NB4 (cell line): ENCODE measurements around the gene CORO6.

Experiments used
- DNase-seq: peaks from one replicate; pipeline ENCODE4 v3.0.0; 2010; ENCODE audit warnings: low read depth
- H3K4me3 ChIP-seq: one replicate; pipeline ENCODE4 v1.5.1; 2011; ENCODE audit warnings: mild to moderate bottlenecking, low read depth, low read length, moderate library complexity
- CTCF ChIP-seq: IDR thresholded peaks from one replicate; pipeline ENCODE4 v1.5.1; 2012; ENCODE audit warnings: low read depth, low read length
- MAX ChIP-seq: IDR thresholded peaks from 2 replicates; pipeline ENCODE4 v1.6.1; 2011; ENCODE audit warnings: low read depth, low read length
- MYC ChIP-seq: IDR thresholded peaks from 2 replicates; pipeline ENCODE4 v1.6.1; 2011; ENCODE audit warnings: low read depth, low read length
- POLR2A ChIP-seq: IDR thresholded peaks from 2 replicates; pipeline ENCODE4 v1.6.1; 2011; ENCODE audit warnings: mild to moderate bottlenecking; ENCODE audit not compliant: insufficient read length; ENCODE audit errors: extremely low read depth

The CORO6 gene

GRCh38 chr17:29608986-29609385 is 13.7 kb downstream of the CORO6 start:
- no peak for DNase-seq
- no peak overlapping the region for H3K4me3 ChIP-seq
- no peak for TF ChIP-seq CTCF
- no peak for TF ChIP-seq MYC
- TF ChIP-seq POLR2A = no peak

GRCh38 chr17:29607557-29608195 is 15.0 kb downstream of the CORO6 start:
- no peak for DNase-seq
- no peak overlapping the region for H3K4me3 ChIP-seq
- TF ChIP-seq POLR2A = no peak
- TF ChIP-seq MYC = no peak
- no peak for TF ChIP-seq MAX
- no peak for TF ChIP-seq CTCF

- DNase-seq = no peak
- TF ChIP-seq MYC (no peak), POLR2A (no peak), MAX (no peak), CTCF (no peak)
- H3K4me3 ChIP-seq = no peak overlapping the region
Measured at GRCh38 chr17:29603109-29603674, 19.5 kb downstream of the CORO6 start.

GRCh38 chr17:29597361-29598172 is 25.1 kb downstream of the CORO6 start:
- peak; percentile 82 for DNase-seq
- no peak overlapping the region for H3K4me3 ChIP-seq
- no peak for TF ChIP-seq CTCF
- TF ChIP-seq POLR2A = no peak
- no peak for TF ChIP-seq MYC

- no peak for TF ChIP-seq MAX
- TF ChIP-seq MYC = no peak
- no peak for TF ChIP-seq CTCF
- TF ChIP-seq POLR2A = no peak
- no peak overlapping the region for H3K4me3 ChIP-seq
- DNase-seq = peak; percentile 47
Measured at GRCh38 chr17:29596811-29597210, 25.9 kb downstream of the CORO6 start.
